ENCODE data around the gene HADHB.

The HADHB gene

DNA sequence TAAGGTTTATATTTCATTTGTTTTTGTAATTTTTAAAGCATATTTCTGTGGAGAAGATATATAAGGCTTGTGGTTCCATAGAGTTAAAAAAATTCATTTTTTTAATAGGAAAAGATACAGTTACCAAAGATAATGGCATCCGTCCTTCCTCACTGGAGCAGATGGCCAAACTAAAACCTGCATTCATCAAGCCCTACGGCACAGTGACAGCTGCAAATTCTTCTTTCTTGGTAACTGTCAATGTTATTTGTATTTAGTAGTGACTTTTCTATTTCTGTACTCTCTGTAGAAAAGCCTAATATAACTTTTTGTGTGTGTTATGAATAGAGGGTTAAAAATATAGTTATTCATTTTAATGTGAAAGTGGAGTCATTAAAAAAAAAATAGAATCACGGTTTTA lies 35.1 kb downstream of the HADHB start:
- H3K27ac ChIP-seq, result no peak overlapping the region
- TF ChIP-seq, protein P1, sequence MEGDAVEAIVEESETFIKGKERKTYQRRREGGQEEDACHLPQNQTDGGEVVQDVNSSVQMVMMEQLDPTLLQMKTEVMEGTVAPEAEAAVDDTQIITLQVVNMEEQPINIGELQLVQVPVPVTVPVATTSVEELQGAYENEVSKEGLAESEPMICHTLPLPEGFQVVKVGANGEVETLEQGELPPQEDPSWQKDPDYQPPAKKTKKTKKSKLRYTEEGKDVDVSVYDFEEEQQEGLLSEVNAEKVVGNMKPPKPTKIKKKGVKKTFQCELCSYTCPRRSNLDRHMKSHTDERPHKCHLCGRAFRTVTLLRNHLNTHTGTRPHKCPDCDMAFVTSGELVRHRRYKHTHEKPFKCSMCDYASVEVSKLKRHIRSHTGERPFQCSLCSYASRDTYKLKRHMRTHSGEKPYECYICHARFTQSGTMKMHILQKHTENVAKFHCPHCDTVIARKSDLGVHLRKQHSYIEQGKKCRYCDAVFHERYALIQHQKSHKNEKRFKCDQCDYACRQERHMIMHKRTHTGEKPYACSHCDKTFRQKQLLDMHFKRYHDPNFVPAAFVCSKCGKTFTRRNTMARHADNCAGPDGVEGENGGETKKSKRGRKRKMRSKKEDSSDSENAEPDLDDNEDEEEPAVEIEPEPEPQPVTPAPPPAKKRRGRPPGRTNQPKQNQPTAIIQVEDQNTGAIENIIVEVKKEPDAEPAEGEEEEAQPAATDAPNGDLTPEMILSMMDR (IDR thresholded peaks at IDR 0.05), result no peak
- no peak for TF ChIP-seq ZFX (IDR thresholded peaks at IDR 0.05; ENCODE audit: borderline replicate concordance)

DNA sequence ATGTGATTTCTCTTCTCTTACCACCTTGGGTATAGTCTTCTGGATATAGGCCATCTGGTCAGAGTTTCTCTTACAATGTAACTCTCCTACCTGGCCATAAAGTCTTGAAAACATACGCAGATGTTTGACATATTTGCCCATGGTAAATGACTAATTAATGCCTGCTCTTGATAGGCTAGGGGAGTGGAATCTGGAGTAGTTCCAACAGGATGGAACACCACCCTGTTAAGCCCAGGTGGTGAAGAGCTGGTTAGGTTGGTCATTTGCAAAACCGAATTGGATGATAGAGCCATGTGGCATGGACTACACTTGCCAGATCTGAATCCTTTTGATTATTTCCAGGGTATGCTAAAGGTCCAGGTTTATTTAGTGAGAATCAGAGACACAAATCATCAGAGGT lies 36.5 kb downstream of the HADHB start:
- no peak overlapping the region for H3K27ac ChIP-seq

DNA sequence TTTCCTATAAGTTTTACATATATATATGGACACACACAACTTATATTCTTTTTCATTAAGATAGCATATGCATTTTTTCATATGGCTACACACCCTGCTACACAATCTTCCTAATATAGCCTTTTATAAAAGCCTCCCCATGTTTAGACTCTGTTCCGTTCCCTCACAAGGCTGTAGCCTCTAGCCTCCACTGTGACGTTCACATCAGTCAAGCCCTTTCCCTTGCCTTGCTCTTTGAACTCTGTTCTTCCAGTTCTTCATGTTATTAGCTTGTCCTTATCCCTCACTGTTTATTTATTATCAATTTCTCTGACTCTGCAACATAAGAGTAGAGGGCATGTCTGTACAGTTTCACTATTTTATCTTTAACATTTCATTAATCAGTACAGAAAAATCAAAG lies 38.9 kb downstream of the HADHB start:
- no peak overlapping the region for H3K27ac ChIP-seq
- TF ChIP-seq, protein P1 (IDR thresholded peaks at IDR 0.05), result no peak
- TF ChIP-seq ZFX (IDR thresholded peaks at IDR 0.05; ENCODE audit: borderline replicate concordance), result no peak

More for the DNA sequence above, 36.5 kb downstream of the HADHB start:
- TF ChIP-seq, protein P1 (IDR thresholded peaks at IDR 0.05), result no peak
- TF ChIP-seq ZFX (IDR thresholded peaks at IDR 0.05; ENCODE audit: borderline replicate concordance), result no peak

DNA sequence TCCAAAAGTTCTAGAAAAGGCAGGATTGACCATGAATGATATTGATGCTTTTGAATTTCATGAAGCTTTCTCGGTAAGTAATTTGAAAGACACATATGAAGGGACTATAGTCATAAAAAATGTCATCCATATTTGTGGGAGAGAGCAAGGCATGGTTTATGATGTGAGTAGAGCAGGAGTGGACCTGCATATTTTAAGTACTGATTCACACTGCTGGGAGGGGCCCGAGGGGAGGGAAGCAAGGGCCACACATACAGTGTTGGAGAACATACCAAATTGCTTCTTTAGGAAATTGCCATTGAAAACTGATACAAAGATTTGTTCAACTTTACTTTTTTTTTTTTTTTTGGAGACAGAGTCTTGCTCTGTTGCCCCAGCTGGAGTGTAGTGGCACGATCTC lies 39.4 kb downstream of the HADHB start:
- H3K27ac ChIP-seq, result no peak overlapping the region
- TF ChIP-seq, protein P1 (IDR thresholded peaks at IDR 0.05), result no peak
- TF ChIP-seq ZFX (IDR thresholded peaks at IDR 0.05; ENCODE audit: borderline replicate concordance), result no peak

GRCh38 chr2:26285931-26286330 lies 41.2 kb downstream of the HADHB start:
- no peak overlapping the region for H3K27ac ChIP-seq
- no peak for TF ChIP-seq ZFX (IDR thresholded peaks at IDR 0.05; ENCODE audit: borderline replicate concordance)
- TF ChIP-seq, protein P1 (IDR thresholded peaks at IDR 0.05), result no peak

DNA sequence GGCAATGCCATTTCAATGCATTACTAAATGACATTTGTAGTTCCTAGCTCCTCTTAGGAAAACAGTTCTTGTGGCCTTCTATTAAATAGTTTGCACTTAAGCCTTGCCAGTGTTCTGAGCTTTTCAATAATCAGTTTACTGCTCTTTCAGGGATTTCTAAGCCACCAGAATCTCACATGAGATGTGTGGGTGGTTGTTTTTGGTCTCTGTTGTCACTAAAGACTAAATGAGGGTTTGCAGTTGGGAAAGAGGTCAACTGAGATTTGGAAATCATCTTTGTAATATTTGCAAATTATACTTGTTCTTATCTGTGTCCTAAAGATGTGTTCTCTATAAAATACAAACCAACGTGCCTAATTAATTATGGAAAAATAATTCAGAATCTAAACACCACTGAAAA lies 45.3 kb downstream of the HADHB start:
- H3K27ac ChIP-seq, result no peak overlapping the region
- TF ChIP-seq ZFX (IDR thresholded peaks at IDR 0.05; ENCODE audit: borderline replicate concordance), result no peak
- TF ChIP-seq, protein P1 (IDR thresholded peaks at IDR 0.05), result no peak

- H3K27ac ChIP-seq, result no peak overlapping the region
- TF ChIP-seq ZFX (IDR thresholded peaks at IDR 0.05; ENCODE audit: borderline replicate concordance), result no peak
- TF ChIP-seq, protein P1 (IDR thresholded peaks at IDR 0.05), result no peak
Measured at GRCh38 chr2:26292646-26293045, 47.9 kb downstream of the HADHB start.
